HG02970 (cell line): Measurements from ENCODE around the gene KBTBD7.
A peak's percentile ranks its signal among the peaks of the same experiment; 100 is the strongest.

Experiments
- ATAC-seq: cut with Tn5 transposase; IDR thresholded peaks from one replicate; pipeline ENCODE4 v1.9.1; 2021; ENCODE audit warnings: mild to moderate bottlenecking, moderate library complexity, moderate number of reproducible peaks; ENCODE audit not compliant: unreplicated experiment, low FRiP score

KBTBD7 gene

GRCh38 chr13:41193919-41194824 lies at the start of gene KBTBD7:
TSS of gene KBTBD7 (minus strand) at chr13:41194569. CDS start at chr13:41194257, 312 bp downstream.
- ATAC-seq, result peak; percentile 92

- ATAC-seq, result no peak
Measured at GRCh38 chr13:41241626-41242025, 47.3 kb upstream of the KBTBD7 start.

GRCh38 chr13:41236369-41236768 lies 42.0 kb upstream of the KBTBD7 start:
- ATAC-seq, result no peak

GRCh38 chr13:41232578-41233480 lies 38.5 kb upstream of the KBTBD7 start:
- no peak for ATAC-seq

- ATAC-seq, result no peak
Measured at GRCh38 chr13:41231786-41232185, 37.4 kb upstream of the KBTBD7 start.

GRCh38 chr13:41231025-41231677 lies 36.8 kb upstream of the KBTBD7 start:
- ATAC-seq, result no peak

- ATAC-seq, result no peak
Measured at GRCh38 chr13:41229356-41229755, 35.0 kb upstream of the KBTBD7 start.

- ATAC-seq, result no peak
Measured at GRCh38 chr13:41224113-41225110, 30.0 kb upstream of the KBTBD7 start.

GRCh38 chr13:41222259-41222852 lies 28.0 kb upstream of the KBTBD7 start:
- no peak for ATAC-seq

GRCh38 chr13:41220401-41220800 lies 26.0 kb upstream of the KBTBD7 start:
- no peak for ATAC-seq

- no peak for ATAC-seq
Measured at GRCh38 chr13:41216160-41216559, 21.8 kb upstream of the KBTBD7 start.

GRCh38 chr13:41213919-41214318 lies 19.6 kb upstream of the KBTBD7 start:
- ATAC-seq, result no peak

GRCh38 chr13:41213316-41213715 lies 18.9 kb upstream of the KBTBD7 start:
- no peak for ATAC-seq

- ATAC-seq, result no peak
Measured at GRCh38 chr13:41212881-41213280, 18.5 kb upstream of the KBTBD7 start.

- ATAC-seq, result no peak
Measured at GRCh38 chr13:41211062-41211461, 16.7 kb upstream of the KBTBD7 start.

- ATAC-seq, result no peak
Measured at GRCh38 chr13:41206467-41206866, 12.1 kb upstream of the KBTBD7 start.

- no peak for ATAC-seq
Measured at GRCh38 chr13:41203810-41204209, 9.4 kb upstream of the KBTBD7 start.

GRCh38 chr13:41200126-41200525 lies 5.8 kb upstream of the KBTBD7 start:
- ATAC-seq, result no peak

- no peak for ATAC-seq
Measured at GRCh38 chr13:41199526-41199925, 5.2 kb upstream of the KBTBD7 start.
